BJ (cell line): Measurements from ENCODE around the gene TFDP2. TPM values are rescaled to one million over a fixed set of nuclear protein-coding genes. Genes with fewer than 3 reads are reported as not detected.

Experiments
- CTCF ChIA-PET: fragments of 350-600 bp; formaldehyde crosslinking; extraction: SDS; loops from one replicate; lab custom pipeline; 2021; ENCODE audit warnings: antibody characterized with exemption, inconsistent platforms; lab: Yijun Ruan, JAX
- POLR2A ChIA-PET: fragments of 300-600 bp; sonication (Branson Sonifier 250); formaldehyde crosslinking; extraction: SDS; loops from one replicate; lab custom pipeline; 2021; ENCODE audit warnings: antibody characterized with exemption; lab: Charles Lee
- DNase-seq: peaks from one replicate; pipeline ENCODE4 v3.0.0-alpha.2; 2011; ENCODE audit warnings: low read depth
- H3K27me3 ChIP-seq: 2 replicates; pipeline ENCODE4 v1.6.0; 2011; ENCODE audit warnings: low read length; ENCODE audit not compliant: control insufficient read depth, insufficient read depth
- H3K36me3 ChIP-seq: 2 replicates; pipeline ENCODE4 v1.5.1; 2011; ENCODE audit warnings: low read length; ENCODE audit not compliant: control insufficient read depth, insufficient read depth
- H3K4me3 ChIP-seq: 2 replicates; pipeline ENCODE4 v1.5.1; 2011; ENCODE audit warnings: low read depth, mild to moderate bottlenecking, control low read depth, low read length
- CTCF ChIP-seq: IDR thresholded peaks from 2 replicates; pipeline ENCODE4 v1.5.1; 2011; ENCODE audit warnings: low read depth, mild to moderate bottlenecking, control low read depth, inconsistent platforms, low read length, moderate library complexity; ENCODE audit not compliant: insufficient read depth
- polyA plus RNA-seq: library from polyadenylated mRNA; depleted of rRNA; stranded (reverse); fragments of >200 nt; gene quantifications from 2 replicates; pipeline ENCODE4 v1.2.3, GENCODE V29; 2011

TFDP2 gene
- polyA plus RNA-seq, 1 experiment: 10.9 TPM

- POLR2A ChIA-PET: no interaction called here
- no peak for DNase-seq
- Histone ChIP-seq H3K4me3 (no peak overlapping the region), H3K27me3 (no peaks in the 10 kb centered on the region), H3K36me3 (peaks cover 6% of the 10 kb centered on the region)
- no peak for TF ChIP-seq CTCF
- CTCF ChIA-PET: interaction anchor here (1.6 to 1.7 kb wide), 2 partner anchors 46 to 104 kb away, joined by 4 to 7 read pairs; no protein-coding TSS in a partner anchor
These were observed 25.2 kb upstream of the TFDP2 start for GRCh38 chr3:142174559-142174958.

GRCh38 chr3:142168514-142168913 is 19.2 kb upstream of the TFDP2 start:
- Histone ChIP-seq H3K4me3 (no peak overlapping the region), H3K36me3 (peaks cover 4% of the 10 kb centered on the region; the same call in 1 of the 2 replicates), H3K27me3 (no peaks in the 10 kb centered on the region)
- ChIA-PET CTCF (no interaction called here), POLR2A (no interaction called here)
- no peak for DNase-seq
- TF ChIP-seq CTCF: no peak

GRCh38 chr3:142165194-142165593 is 15.8 kb upstream of the TFDP2 start:
- CTCF ChIA-PET: interaction anchor here (0.8 to 1.2 kb wide), 2 partner anchors 9 to 15 kb away, joined by 3 to 5 read pairs; no protein-coding TSS in a partner anchor
- no peaks in the 10 kb centered on the region for H3K27me3 ChIP-seq

GRCh38 chr3:142159083-142159740 is 9.9 kb upstream of the TFDP2 start:
- ChIA-PET CTCF (no interaction called here), POLR2A (no interaction called here)
- no peak for DNase-seq

More at GRCh38 chr3:142165194-142165593, 15.8 kb upstream of the TFDP2 start:
- peaks cover 2% of the 10 kb centered on the region; the same call in 1 of the 2 replicates for H3K36me3 ChIP-seq
- POLR2A ChIA-PET: no interaction called here
- no peak for DNase-seq
- no peak overlapping the region for H3K4me3 ChIP-seq
- no peak for TF ChIP-seq CTCF

GRCh38 chr3:142154186-142154585 is 4.8 kb upstream of the TFDP2 start:
- no peak for TF ChIP-seq CTCF
- POLR2A ChIA-PET: no interaction called here

More at GRCh38 chr3:142159083-142159740, 9.9 kb upstream of the TFDP2 start:
- Histone ChIP-seq H3K27me3 (no peaks in the 10 kb centered on the region), H3K4me3 (no peak overlapping the region), H3K36me3 (no peaks in the 10 kb centered on the region)
- no peak for TF ChIP-seq CTCF

More at GRCh38 chr3:142154186-142154585, 4.8 kb upstream of the TFDP2 start:
- CTCF ChIA-PET: no interaction called here
- DNase-seq: no peak
- Histone ChIP-seq H3K27me3 (no peaks in the 10 kb centered on the region), H3K36me3 (no peaks in the 10 kb centered on the region), H3K4me3 (no peak overlapping the region)
